ENCODE data around the gene CAMK1D. TPM values are rescaled to one million over a fixed set of nuclear protein-coding genes. Genes with fewer than 3 reads are reported as not detected.

Gene CAMK1D
- total and polyA plus RNA-seq, 3 donors from 2014 or later = 10.0 to 14.5 (median 14.0) TPM

GRCh38 chr10:12699781-12700556, 350.6 kb downstream of the CAMK1D start:
- no peak for DNase-seq
- H3K27ac ChIP-seq = no peak overlapping the region
- no peaks in the 10 kb centered on the region for H3K9me3 ChIP-seq
- H3K4me1 ChIP-seq = peaks cover 3% of the 10 kb centered on the region
- intact Hi-C loops (cut with DNase I; ENCODE audit: low total_unique reads) = no loop called here
- H3K36me3 ChIP-seq (ENCODE audit: low read depth, missing control alignments) = no peaks in the 10 kb centered on the region
- no peaks in the 10 kb centered on the region for H3K27me3 ChIP-seq
- TF ChIP-seq POLR2A (IDR thresholded peaks at IDR 0.05) (no peak), CTCF (IDR thresholded peaks at IDR 0.05) (no peak)
- H3K4me3 ChIP-seq = no peak overlapping the region
- 93 to 94% methylated on average over 9 of the region's 9 CpGs for WGBS, 2 donors

DNA sequence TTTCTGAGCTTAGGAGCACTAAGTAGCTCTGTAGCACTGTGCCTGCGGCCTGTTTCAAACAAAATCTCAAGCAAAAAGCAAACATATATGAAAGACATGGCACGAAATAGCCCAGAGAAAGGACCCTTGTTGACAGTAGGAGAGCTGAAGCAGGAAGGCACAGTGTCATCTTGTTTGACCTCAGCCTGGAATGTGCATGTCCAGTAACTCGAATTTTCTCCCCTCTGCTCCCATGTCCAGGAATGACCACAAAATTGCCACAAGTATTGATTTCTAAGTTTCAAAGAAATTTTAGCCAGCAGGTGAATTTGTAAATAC, 351.2 kb downstream of the CAMK1D start:
- TF ChIP-seq CTCF (IDR thresholded peaks at IDR 0.05) (no peak), POLR2A (IDR thresholded peaks at IDR 0.05) (no peak)
- no peaks in the 10 kb centered on the region for H3K27me3 ChIP-seq
- intact Hi-C loops (cut with DNase I; ENCODE audit: low total_unique reads) = no loop called here
- WGBS, 2 donors = 88 to 90% methylated on average over 3 of the region's 3 CpGs
- no peak overlapping the region for H3K27ac ChIP-seq
- H3K4me3 ChIP-seq = no peak overlapping the region
- peaks cover 3% of the 10 kb centered on the region for H3K4me1 ChIP-seq
- no peak for DNase-seq
- H3K9me3 ChIP-seq = no peaks in the 10 kb centered on the region
- no peaks in the 10 kb centered on the region for H3K36me3 ChIP-seq (ENCODE audit: low read depth, missing control alignments)

DNA sequence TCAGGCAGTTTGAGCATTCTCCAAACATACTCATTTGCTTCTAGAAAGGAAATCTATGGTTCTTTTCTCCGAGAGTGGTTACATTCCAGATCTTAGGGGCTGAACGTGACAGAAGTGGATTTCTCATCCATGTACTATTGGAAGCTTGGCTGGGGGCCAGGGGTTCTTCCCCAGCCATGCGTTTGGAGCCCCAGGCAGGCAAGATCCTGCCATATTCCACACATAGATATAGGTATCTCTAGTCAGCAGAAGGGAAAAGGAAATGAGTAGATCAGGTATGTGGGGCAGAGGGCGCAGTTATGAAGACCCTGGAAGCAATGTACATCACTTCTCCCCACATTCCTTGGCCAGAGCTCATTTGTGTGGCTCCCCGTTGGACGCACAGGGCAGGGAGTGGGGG, 352.3 kb downstream of the CAMK1D start:
- intact Hi-C loops (cut with DNase I; ENCODE audit: low total_unique reads) = no loop called here
- Histone ChIP-seq H3K27ac (no peak overlapping the region), H3K4me1 (peaks cover 5% of the 10 kb centered on the region), H3K4me3 (no peak overlapping the region), H3K27me3 (no peaks in the 10 kb centered on the region), H3K9me3 (no peaks in the 10 kb centered on the region), H3K36me3 (ENCODE audit: low read depth, missing control alignments) (no peaks in the 10 kb centered on the region)
- no peak for DNase-seq
- no peak for TF ChIP-seq CTCF (IDR thresholded peaks at IDR 0.05)
- no peak for TF ChIP-seq POLR2A (IDR thresholded peaks at IDR 0.05)
- 60 to 65% methylated on average over 6 of the region's 6 CpGs for WGBS, 2 donors

DNA sequence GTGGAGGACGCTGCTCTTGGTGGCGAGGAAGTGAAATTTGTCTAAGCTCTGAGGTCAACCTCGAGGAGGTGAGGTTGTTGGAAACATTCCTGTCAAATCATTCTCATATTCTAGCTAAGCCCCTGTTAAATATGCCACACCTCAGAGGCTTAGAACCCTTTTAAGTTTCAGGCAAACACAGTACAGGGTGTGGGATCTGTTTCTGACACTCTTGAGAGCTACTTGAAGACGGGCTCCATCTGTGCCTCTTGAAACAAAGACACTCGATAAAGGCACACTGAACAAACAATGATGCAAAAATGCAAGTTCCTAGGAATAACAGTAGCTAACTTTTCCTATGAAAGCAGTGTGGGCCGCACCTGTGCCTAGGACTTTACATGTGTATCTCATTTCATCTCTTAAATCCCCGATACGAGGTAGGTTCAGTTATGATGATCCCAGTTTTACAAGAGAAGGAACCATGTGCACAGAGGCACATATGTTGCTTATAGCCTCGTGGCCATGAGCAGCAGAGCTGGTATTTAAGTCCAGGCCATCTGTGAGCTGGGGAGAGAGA, 352.9 kb downstream of the CAMK1D start:
- H3K36me3 ChIP-seq (ENCODE audit: low read depth, missing control alignments) = no peaks in the 10 kb centered on the region
- TF ChIP-seq CTCF (IDR thresholded peaks at IDR 0.05) (no peak), POLR2A (IDR thresholded peaks at IDR 0.05) (no peak)
- intact Hi-C loops (cut with DNase I; ENCODE audit: low total_unique reads) = no loop called here

GRCh38 chr10:12703126-12703525, 353.8 kb downstream of the CAMK1D start:
- H3K4me3 ChIP-seq = no peak overlapping the region
- no peaks in the 10 kb centered on the region for H3K27me3 ChIP-seq
- intact Hi-C loops (cut with DNase I; ENCODE audit: low total_unique reads) = no loop called here
- H3K36me3 ChIP-seq (ENCODE audit: low read depth, missing control alignments) = no peaks in the 10 kb centered on the region
- no peaks in the 10 kb centered on the region for H3K9me3 ChIP-seq
- no peak for DNase-seq
- WGBS, 2 donors = 93 to 96% methylated on average over 3 to 6 of the region's 6 CpGs
- no peak overlapping the region for H3K27ac ChIP-seq
- TF ChIP-seq POLR2A (IDR thresholded peaks at IDR 0.05) = no peak
- H3K4me1 ChIP-seq = peaks cover 20% of the 10 kb centered on the region

More for the DNA sequence above, 352.9 kb downstream of the CAMK1D start:
- 84 to 91% methylated on average over 9 of the region's 9 CpGs for WGBS, 2 donors
- no peak overlapping the region for H3K27ac ChIP-seq
- H3K27me3 ChIP-seq = no peaks in the 10 kb centered on the region
- no peak for DNase-seq
- peaks cover 11% of the 10 kb centered on the region for H3K4me1 ChIP-seq
- no peaks in the 10 kb centered on the region for H3K9me3 ChIP-seq
- no peak overlapping the region for H3K4me3 ChIP-seq

All from testis (tissue), 3 donors.